WTC11 (cell line): Measurements from ENCODE around the gene RIPK1. TPM values are rescaled to one million over a fixed set of nuclear protein-coding genes. Genes with fewer than 3 reads are reported as not detected.
A peak's percentile ranks its signal among the peaks of the same experiment; 100 is the strongest.

ENCODE experiments used
- ATAC-seq: fragments of 200-7000 bp; cut with Tn5 transposase; 2 replicates; pipeline ENCODE4 v1.10.0; 2021; ENCODE audit warnings: mild to moderate bottlenecking, moderate library complexity
- CTCF ChIA-PET: fragments of 300-600 bp; sonication (Branson Sonifier 250); formaldehyde crosslinking; loops from one replicate; lab custom pipeline; 2021; ENCODE audit warnings: antibody characterized with exemption; lab: Charles Lee
- POLR2A ChIA-PET: fragments of 350-600 bp; sonication (Branson Sonifier 250); formaldehyde crosslinking; loops from one replicate; lab custom pipeline; 2021; ENCODE audit warnings: antibody characterized with exemption; lab: Charles Lee
- DNase-seq: peaks from one replicate; pipeline ENCODE4 v3.0.0; 2021; ENCODE audit warnings: low spot score
- H3K27ac Mint-ChIP-seq: 2 replicates; pipeline ENCODE4 v1.8.0; 2021; ENCODE audit warnings: mixed read lengths
- H3K27me3 Mint-ChIP-seq: 2 replicates; pipeline ENCODE4 v1.8.0; 2021; ENCODE audit warnings: low read depth, mild to moderate bottlenecking, moderate library complexity, mixed read lengths
- H3K36me3 Mint-ChIP-seq: 2 replicates; pipeline ENCODE4 v1.8.0; 2021; ENCODE audit warnings: mixed read lengths
- H3K4me1 Mint-ChIP-seq: 2 replicates; pipeline ENCODE4 v1.8.0; 2022; ENCODE audit warnings: mixed read lengths
- H3K4me3 Mint-ChIP-seq: 2 replicates; pipeline ENCODE4 v1.8.0; 2021; ENCODE audit warnings: mild to moderate bottlenecking, moderate library complexity, mixed read lengths
- H3K9me3 Mint-ChIP-seq: 2 replicates; pipeline ENCODE4 v1.8.0; 2021; ENCODE audit warnings: mixed read lengths
- ARID4B ChIP-seq: sonication (generic); formaldehyde crosslinking; IDR thresholded peaks from 2 replicates; pipeline ENCODE4 v1.8.0; 2023; ENCODE audit warnings: missing genetic modification reagents, mild to moderate bottlenecking, borderline replicate concordance
- ELF4 ChIP-seq: sonication (generic); formaldehyde crosslinking; IDR thresholded peaks from 2 replicates; pipeline ENCODE4 v1.8.1; 2022; ENCODE audit warnings: low read depth, mild to moderate bottlenecking, moderate library complexity, missing genetic modification reagents
- FOXJ3 ChIP-seq: sonication (generic); formaldehyde crosslinking; IDR thresholded peaks from 2 replicates; pipeline ENCODE4 v1.9.0; 2021; ENCODE audit warnings: missing genetic modification reagents, mild to moderate bottlenecking, borderline replicate concordance
- GABPB1 ChIP-seq: sonication (generic); formaldehyde crosslinking; IDR thresholded peaks from 2 replicates; pipeline ENCODE4 v1.8.1; 2023; ENCODE audit warnings: mild to moderate bottlenecking, missing genetic modification reagents
- JAZF1 ChIP-seq: fragments of 250-450 bp; sonication (Bioruptor Pico); IDR thresholded peaks from 2 replicates; pipeline ENCODE4 v1.9.0; 2021; ENCODE audit warnings: moderate library complexity, mild to moderate bottlenecking, inconsistent platforms
- MYBL2 ChIP-seq: sonication (generic); formaldehyde crosslinking; IDR thresholded peaks from 2 replicates; pipeline ENCODE4 v1.8.1; 2023; ENCODE audit warnings: mild to moderate bottlenecking, moderate library complexity, missing genetic modification reagents
- NFATC4 ChIP-seq: fragments of 250-450 bp; sonication (Bioruptor Pico); IDR thresholded peaks from 2 replicates; pipeline ENCODE4 v1.9.0; 2021; ENCODE audit warnings: mild to moderate bottlenecking
- PRDM15 ChIP-seq: sonication (generic); formaldehyde crosslinking; IDR thresholded peaks from 2 replicates; pipeline ENCODE4 v1.8.0; 2022; ENCODE audit warnings: missing genetic modification reagents
- RELA ChIP-seq: sonication (generic); formaldehyde crosslinking; IDR thresholded peaks from 2 replicates; pipeline ENCODE4 v1.8.1; 2022; ENCODE audit warnings: missing genetic modification reagents, mild to moderate bottlenecking, borderline replicate concordance
- SMAD3 ChIP-seq: sonication (generic); formaldehyde crosslinking; IDR thresholded peaks from 2 replicates; pipeline ENCODE4 v1.8.0; 2022; ENCODE audit warnings: missing genetic modification reagents, mild to moderate bottlenecking, borderline replicate concordance
- SOX15 ChIP-seq: fragments of 250-450 bp; sonication (Bioruptor Pico); IDR thresholded peaks from 2 replicates; pipeline ENCODE4 v1.9.0; 2021; ENCODE audit warnings: mild to moderate bottlenecking
- TEAD1 ChIP-seq: sonication (generic); formaldehyde crosslinking; IDR thresholded peaks from 2 replicates; pipeline ENCODE4 v1.8.0; 2022; ENCODE audit warnings: mild to moderate bottlenecking, missing genetic modification reagents
- TP53 ChIP-seq: sonication (generic); formaldehyde crosslinking; IDR thresholded peaks from 2 replicates; pipeline ENCODE4 v1.8.1; 2023; ENCODE audit warnings: mild to moderate bottlenecking, missing genetic modification reagents
- USF2 ChIP-seq: sonication (generic); formaldehyde crosslinking; IDR thresholded peaks from 2 replicates; pipeline ENCODE4 v1.8.1; 2023; ENCODE audit warnings: mild to moderate bottlenecking, missing genetic modification reagents, moderate library complexity
- ZBTB21 ChIP-seq: sonication (generic); formaldehyde crosslinking; IDR thresholded peaks from 2 replicates; pipeline ENCODE4 v1.8.1; 2023; ENCODE audit warnings: mild to moderate bottlenecking, missing genetic modification reagents, borderline replicate concordance
- total RNA-seq: library from RNA; stranded (reverse); gene quantifications from 3 replicates; pipeline ENCODE4 v1.2.3, GENCODE V29; 2021

RIPK1 gene
- total RNA-seq, 1 experiment from 2014 or later: 8.7 TPM

GRCh38 chr6:3133515-3133914 lies 65.2 kb downstream of the RIPK1 start (continued):
- no peak for TF ChIP-seq PRDM15
- no peak for TF ChIP-seq ARID4B (CRISPR knock-in tag)
- TF ChIP-seq MYBL2 (CRISPR knock-in tag): no peak
- TF ChIP-seq SOX15 (CRISPR knock-in tag): no peak
- TF ChIP-seq SMAD3 (CRISPR knock-in tag): no peak
- no peak for TF ChIP-seq USF2 (CRISPR knock-in tag)
- no peak for TF ChIP-seq TP53 (CRISPR knock-in tag)
- no peak for TF ChIP-seq JAZF1 (CRISPR knock-in tag)
- TF ChIP-seq FOXJ3 (CRISPR knock-in tag): no peak
- TF ChIP-seq NFATC4 (CRISPR knock-in tag): no peak
- TF ChIP-seq ZBTB21 (CRISPR knock-in tag): no peak
- no peak for TF ChIP-seq TEAD1 (CRISPR knock-in tag)
- no peak for TF ChIP-seq RELA

GRCh38 chr6:3135668-3136291 lies 67.5 kb downstream of the RIPK1 start:
- H3K27me3 Mint-ChIP-seq: no peaks in the 10 kb centered on the region
- no peak for DNase-seq
- H3K27ac Mint-ChIP-seq: 0 out of 2 replicates have a peak overlapping the region, but pooled peaks have one; percentile 31
- peaks cover 73% of the 10 kb centered on the region for H3K36me3 Mint-ChIP-seq
- CTCF ChIA-PET: interaction anchor here (1.9 kb wide), 1 partner anchor 116 kb away, joined by 9 read pairs; no protein-coding TSS in a partner anchor
- peaks cover 27% of the 10 kb centered on the region for H3K4me1 Mint-ChIP-seq
- H3K9me3 Mint-ChIP-seq: no peaks in the 10 kb centered on the region
- no peak overlapping the region for H3K4me3 Mint-ChIP-seq
- TF ChIP-seq GABPB1 (CRISPR knock-in tag) (0 out of 2 replicates have a peak, but pooled peaks have one; percentile 9), ELF4 (CRISPR knock-in tag) (no peak)
- TF ChIP-seq, all 79 proteins: peak for 1
- POLR2A ChIA-PET: no interaction called here
- peak; percentile 17 for ATAC-seq
